ENCODE measurements around the gene IGLL5.

Gene IGLL5

GRCh38 chr22:22877523-22878210, 9.9 kb upstream of the IGLL5 start:
- no peak overlapping the region for H3K4me3 ChIP-seq (ENCODE audit: low read depth, low read length)
- DNase-seq (ENCODE audit: low read depth), result peak; percentile 73
- TF ChIP-seq CTCF (IDR thresholded peaks at IDR 0.05; ENCODE audit: low read depth, low read length) (peak; percentile 72), POLR2A (IDR thresholded peaks at IDR 0.05; ENCODE audit: extremely low read depth, insufficient read length) (no peak)

DNA sequence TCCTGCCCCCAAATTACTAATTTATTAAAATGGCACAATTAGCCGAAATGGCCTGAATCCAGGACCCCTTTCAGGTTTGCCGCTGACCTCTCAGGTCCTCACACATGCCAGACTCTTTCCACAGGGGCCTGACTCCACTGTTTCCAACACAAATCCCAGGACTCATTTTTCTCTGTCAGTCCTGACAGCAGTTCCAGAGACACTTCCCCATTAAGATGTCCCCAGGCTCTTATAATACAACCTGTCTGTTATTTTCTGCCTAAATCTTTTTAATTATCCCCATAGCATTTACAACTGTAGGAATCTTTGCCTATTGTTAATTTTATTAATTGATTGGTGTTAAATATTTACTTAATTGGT, 9.4 kb upstream of the IGLL5 start:
- no peak for DNase-seq (ENCODE audit: low read depth)
- H3K4me3 ChIP-seq (ENCODE audit: low read depth, low read length), result no peak overlapping the region
- TF ChIP-seq CTCF (IDR thresholded peaks at IDR 0.05; ENCODE audit: low read depth, low read length) (no peak), POLR2A (IDR thresholded peaks at IDR 0.05; ENCODE audit: extremely low read depth, insufficient read length) (no peak), MYC (IDR thresholded peaks at IDR 0.05; ENCODE audit: low read depth, low read length) (no peak), MAX (IDR thresholded peaks at IDR 0.05; ENCODE audit: low read depth, low read length) (no peak)

DNA sequence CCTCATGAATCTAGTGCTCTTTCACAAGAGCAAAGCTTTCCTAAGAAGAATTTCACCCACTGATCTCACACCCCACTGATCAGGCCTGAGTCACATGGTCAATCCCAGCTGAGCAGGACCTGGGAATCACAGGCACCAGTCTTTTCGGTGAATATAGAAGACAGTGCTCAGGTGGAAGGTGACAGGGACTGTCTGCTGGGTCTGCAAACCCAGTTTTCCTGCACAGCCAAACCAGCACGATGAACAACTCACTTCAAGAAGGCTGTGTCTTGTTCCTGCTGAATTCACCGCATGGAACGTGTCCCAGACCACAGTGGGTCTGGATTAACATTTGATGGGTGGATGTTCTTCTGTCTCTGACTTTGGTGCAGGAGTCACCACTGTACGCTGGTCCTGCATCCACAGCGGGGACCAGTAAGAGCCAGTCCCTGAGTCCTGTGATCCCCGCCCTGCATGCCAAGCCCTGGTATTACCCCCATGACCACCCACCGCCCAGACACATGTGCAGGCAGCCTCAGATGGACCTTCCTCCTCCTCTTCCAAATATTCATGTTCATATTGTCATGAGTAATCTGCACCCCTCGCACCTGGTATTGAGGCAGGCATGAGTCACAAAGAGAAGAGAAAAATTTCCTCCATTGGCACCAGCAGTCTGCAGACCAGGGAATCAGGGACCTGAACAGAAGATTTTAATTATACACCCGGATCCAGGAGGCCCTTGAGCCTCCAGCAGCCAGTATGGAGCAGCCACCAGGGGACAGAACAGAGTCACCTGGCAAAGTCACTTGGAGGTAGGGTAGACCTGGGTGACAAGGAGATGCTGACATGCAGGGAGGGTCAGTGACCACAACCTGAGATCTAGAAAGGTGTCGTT, 8.6 kb upstream of the IGLL5 start:
- TF ChIP-seq POLR2A (IDR thresholded peaks at IDR 0.05; ENCODE audit: extremely low read depth, insufficient read length) (no peak), MAX (IDR thresholded peaks at IDR 0.05; ENCODE audit: low read depth, low read length) (no peak), MYC (IDR thresholded peaks at IDR 0.05; ENCODE audit: low read depth, low read length) (no peak), CTCF (IDR thresholded peaks at IDR 0.05; ENCODE audit: low read depth, low read length) (no peak)
- H3K4me3 ChIP-seq (ENCODE audit: low read depth, low read length), result no peak overlapping the region
- no peak for DNase-seq (ENCODE audit: low read depth)

- no peak for DNase-seq (ENCODE audit: low read depth)
- no peak overlapping the region for H3K4me3 ChIP-seq (ENCODE audit: low read depth, low read length)
- TF ChIP-seq MYC (IDR thresholded peaks at IDR 0.05; ENCODE audit: low read depth, low read length), result no peak
- no peak for TF ChIP-seq MAX (IDR thresholded peaks at IDR 0.05; ENCODE audit: low read depth, low read length)
- no peak for TF ChIP-seq CTCF (IDR thresholded peaks at IDR 0.05; ENCODE audit: low read depth, low read length)
- no peak for TF ChIP-seq POLR2A (IDR thresholded peaks at IDR 0.05; ENCODE audit: extremely low read depth, insufficient read length)
These were observed 7.9 kb upstream of the IGLL5 start for GRCh38 chr22:22879675-22880155.

DNA sequence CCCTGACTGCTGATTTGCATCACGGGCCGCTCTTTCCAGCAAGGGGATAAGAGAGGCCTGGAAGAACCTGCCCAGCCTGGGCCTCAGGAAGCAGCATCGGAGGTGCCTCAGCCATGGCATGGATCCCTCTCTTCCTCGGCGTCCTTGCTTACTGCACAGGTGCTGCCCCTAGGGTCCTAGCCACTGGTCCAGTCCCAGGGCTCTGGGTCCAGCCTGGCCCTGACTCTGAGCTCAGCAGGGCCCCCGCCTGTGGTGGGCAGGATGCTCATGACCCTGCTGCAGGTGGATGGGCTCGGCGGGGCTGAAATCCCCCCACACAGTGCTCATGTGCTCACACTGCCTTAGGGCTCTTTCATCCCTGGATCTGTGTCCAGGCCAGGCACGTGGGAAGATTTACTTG, 7.0 kb upstream of the IGLL5 start:
- H3K4me3 ChIP-seq (ENCODE audit: low read depth, low read length), result no peak overlapping the region
- no peak for DNase-seq (ENCODE audit: low read depth)
- TF ChIP-seq MAX (IDR thresholded peaks at IDR 0.05; ENCODE audit: low read depth, low read length) (no peak), CTCF (IDR thresholded peaks at IDR 0.05; ENCODE audit: low read depth, low read length) (no peak), POLR2A (IDR thresholded peaks at IDR 0.05; ENCODE audit: extremely low read depth, insufficient read length) (no peak), MYC (IDR thresholded peaks at IDR 0.05; ENCODE audit: low read depth, low read length) (no peak)
